Stromal cell of bone marrow (primary cell): ENCODE measurements around the gene MKRN3.
A peak's percentile ranks its signal among the peaks of the same experiment; 100 is the strongest.

Experiments used
- DNase-seq: peaks from one replicate; pipeline ENCODE4 v3.0.0-alpha.2; 2012; ENCODE audit warnings: low read depth

Gene MKRN3

GRCh38 chr15:23565395-23566070 is at the start of gene MKRN3:
Gene MKRN3, plus strand, starts transcription at chr15:23565674. Its CDS starts 109 bp downstream, at chr15:23565783.
- DNase-seq = peak; percentile 63

GRCh38 chr15:23516866-23517265 is 48.6 kb upstream of the MKRN3 start:
- DNase-seq = no peak

GRCh38 chr15:23518104-23518503 is 47.4 kb upstream of the MKRN3 start:
- no peak for DNase-seq

- DNase-seq = no peak
Observed at GRCh38 chr15:23524816-23525215, 40.7 kb upstream of the MKRN3 start.

GRCh38 chr15:23529891-23530290 is 35.6 kb upstream of the MKRN3 start:
- DNase-seq = no peak

GRCh38 chr15:23532024-23532423 is 33.5 kb upstream of the MKRN3 start:
- peak; percentile 3 for DNase-seq

GRCh38 chr15:23536659-23537058 is 28.8 kb upstream of the MKRN3 start:
- DNase-seq = no peak

GRCh38 chr15:23538648-23539047 is 26.8 kb upstream of the MKRN3 start:
- DNase-seq = no peak

- DNase-seq = no peak
Observed at GRCh38 chr15:23539892-23540291, 25.6 kb upstream of the MKRN3 start.

- no peak for DNase-seq
Observed at GRCh38 chr15:23546158-23546557, 19.3 kb upstream of the MKRN3 start.

- DNase-seq = no peak
Observed at GRCh38 chr15:23548071-23548470, 17.4 kb upstream of the MKRN3 start.

- no peak for DNase-seq
Observed at GRCh38 chr15:23561914-23562313, 3.6 kb upstream of the MKRN3 start.

GRCh38 chr15:23564821-23565394 is 566 bp upstream of the MKRN3 start:
- DNase-seq = peak; percentile 0

GRCh38 chr15:23566071-23566554 is 639 bp downstream of the MKRN3 start:
- peak; percentile 2 for DNase-seq

GRCh38 chr15:23566651-23567050 is 1.2 kb downstream of the MKRN3 start:
- no peak for DNase-seq

GRCh38 chr15:23567921-23568320 is 2.4 kb downstream of the MKRN3 start:
- DNase-seq = no peak

GRCh38 chr15:23569151-23569925 is 3.9 kb downstream of the MKRN3 start:
- no peak for DNase-seq

- no peak for DNase-seq
Observed at GRCh38 chr15:23570486-23570885, 5.0 kb downstream of the MKRN3 start.

- DNase-seq = no peak
Observed at GRCh38 chr15:23572844-23573243, 7.4 kb downstream of the MKRN3 start.

- no peak for DNase-seq
Observed at GRCh38 chr15:23574742-23575141, 9.3 kb downstream of the MKRN3 start.

GRCh38 chr15:23576061-23576460 is 10.6 kb downstream of the MKRN3 start:
- DNase-seq = no peak

- DNase-seq = no peak
Observed at GRCh38 chr15:23578521-23579150, 13.2 kb downstream of the MKRN3 start.

GRCh38 chr15:23588268-23588667 is 22.8 kb downstream of the MKRN3 start:
- DNase-seq = no peak
